CD8-positive, alpha-beta memory T cell (primary cell): ENCODE results near the gene CYLD. TPM values are rescaled to one million over a fixed set of nuclear protein-coding genes. Genes with fewer than 3 reads are reported as not detected.

ENCODE experiments used
- CTCF ChIA-PET: fragments of 350-600 bp; sonication (Branson Sonifier 250); formaldehyde crosslinking; loops from one replicate; lab custom pipeline; 2021; ENCODE audit warnings: antibody characterized with exemption; lab: Charles Lee
- POLR2A ChIA-PET: fragments of 350-600 bp; sonication (Branson Sonifier 250); formaldehyde crosslinking; loops from one replicate; lab custom pipeline; 2021; ENCODE audit warnings: antibody characterized with exemption; lab: Charles Lee
- DNase-seq, 5 donors: peaks; one replicate each; pipeline versions ENCODE4 v3.0.0 to v3.0.0-alpha.2; 2020 to 2022; ENCODE audit warnings: mixed read lengths in 1 of 5
- H3K27ac ChIP-seq: one replicate; pipeline ENCODE4 v1.7.0; 2013; ENCODE audit warnings: low read depth, mild to moderate bottlenecking, low read length, moderate library complexity
- H3K27me3 ChIP-seq: 2 replicates; pipeline ENCODE4 v1.7.0; 2013; ENCODE audit warnings: low read length, mild to moderate bottlenecking; ENCODE audit not compliant: insufficient read depth, poor library complexity, severe bottlenecking
- H3K36me3 ChIP-seq: 2 replicates; pipeline ENCODE4 v1.7.0; 2013; ENCODE audit warnings: mild to moderate bottlenecking, low read length, moderate library complexity; ENCODE audit not compliant: insufficient read depth
- H3K4me1 ChIP-seq: 2 replicates; pipeline ENCODE4 v1.7.0; 2013; ENCODE audit warnings: mild to moderate bottlenecking, low read length, moderate library complexity; ENCODE audit not compliant: insufficient read depth
- H3K4me3 ChIP-seq: 2 replicates; pipeline ENCODE4 v1.7.0; 2013; ENCODE audit warnings: mild to moderate bottlenecking, low read length
- H3K9me3 ChIP-seq: 2 replicates; pipeline ENCODE4 v1.7.0; 2013; ENCODE audit warnings: mild to moderate bottlenecking, low read length
- H3K27ac Mint-ChIP-seq, 8 donors: one replicate each; pipeline ENCODE4 v1.8.0; 2020 to 2021; ENCODE audit warnings: mixed read lengths in 8 of 8, mild to moderate bottlenecking in 6 of 8, inconsistent platforms in 3 of 8, moderate library complexity in 3 of 8
- H3K27me3 Mint-ChIP-seq, 2 donors: one replicate each; pipeline ENCODE4 v1.8.0; 2020 to 2021; ENCODE audit warnings: mixed read lengths in 2 of 2, mild to moderate bottlenecking in 1 of 2, moderate library complexity in 1 of 2
- H3K36me3 Mint-ChIP-seq, 3 donors: one replicate each; pipeline ENCODE4 v1.8.0; 2020 to 2021; ENCODE audit warnings: mixed read lengths in 3 of 3, inconsistent platforms in 1 of 3, mild to moderate bottlenecking in 1 of 3
- H3K4me1 Mint-ChIP-seq, 3 donors: one replicate each; pipeline ENCODE4 v1.8.0; 2020 to 2021; ENCODE audit warnings: mixed read lengths in 3 of 3, inconsistent platforms in 1 of 3, mild to moderate bottlenecking in 1 of 3
- H3K4me3 Mint-ChIP-seq, 7 donors: one replicate each; pipeline ENCODE4 v1.8.0; 2020 to 2021; ENCODE audit warnings: mixed read lengths in 7 of 7, mild to moderate bottlenecking in 6 of 7, moderate library complexity in 4 of 7, inconsistent platforms in 2 of 7
- H3K9me3 Mint-ChIP-seq, 5 donors: one replicate each; pipeline ENCODE4 v1.8.0; 2020 to 2022; ENCODE audit warnings: mixed read lengths in 5 of 5, mild to moderate bottlenecking in 3 of 5, moderate library complexity in 2 of 5, inconsistent platforms in 1 of 5
- polyA plus RNA-seq: library from polyadenylated mRNA; unstranded; fragments of 300-500 nt; fragmentation: Illumina TruSeq; gene quantifications from one replicate; pipeline ENCODE4 v1.2.3, GENCODE V29; 2021
- total RNA-seq, 2 experiments: library from RNA; stranded (reverse); gene quantifications; one replicate each; pipeline ENCODE4 v1.2.3, GENCODE V29; 2021

The CYLD gene
- total and polyA plus RNA-seq, 3 experiments from 2014 or later, result 105 to 152 (median 144) TPM

DNA sequence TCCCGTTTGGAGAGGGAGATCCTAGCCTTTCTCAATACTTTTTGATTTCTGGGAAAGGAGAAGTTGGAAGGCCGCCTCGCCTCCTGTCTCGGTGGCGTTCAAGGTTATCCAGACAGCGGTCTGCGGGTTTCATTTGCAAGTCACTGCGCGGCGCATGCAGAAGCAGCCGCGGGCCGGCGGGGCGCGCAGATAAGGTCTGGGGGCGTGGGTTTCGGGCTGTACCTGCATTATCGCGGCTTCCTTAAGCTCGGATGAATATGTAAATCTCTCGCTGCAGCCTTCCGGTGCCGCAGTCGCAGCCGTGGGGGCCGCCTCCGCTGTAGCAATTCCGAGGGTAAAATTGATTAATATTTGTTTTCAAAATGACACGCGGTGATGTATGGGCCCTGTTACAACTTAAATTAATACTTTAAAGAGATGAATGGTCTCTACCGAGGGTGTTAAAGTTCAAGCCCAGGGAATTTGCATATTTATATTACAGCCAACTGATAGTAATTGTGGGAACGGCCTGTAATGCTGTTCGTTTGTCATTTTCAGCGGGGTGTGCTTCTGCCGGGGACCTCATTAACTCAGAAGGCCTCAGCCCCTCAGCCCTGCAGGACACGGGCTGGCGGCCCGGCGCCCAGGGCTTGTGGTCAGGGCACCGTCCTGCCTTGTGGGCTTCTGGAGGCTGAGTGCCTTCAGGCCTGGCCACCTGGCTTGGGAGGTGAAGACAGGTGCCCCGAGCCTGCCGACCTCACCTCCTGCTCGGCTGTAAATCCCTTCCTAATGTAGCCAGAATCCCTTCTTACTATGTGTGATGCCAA is 99.4 kb downstream of the CYLD start:
- Mint-ChIP-seq H3K27ac (peak overlapping the region in 4 of 8 donors; percentile 16 to 70 (median 54)), H3K4me1 (peaks cover 11 to 18% (median 16%) of the 10 kb centered on the region in 3 donors), H3K4me3 (peak overlapping the region; percentile 57 to 92 (median 83)), H3K9me3 (no peaks in the 10 kb centered on the region), H3K36me3 (no peaks in the 10 kb centered on the region), H3K27me3 (peaks cover 8 to 28% of the 10 kb centered on the region in 2 donors)
- POLR2A ChIA-PET, result no interaction called here
- Histone ChIP-seq H3K4me3 (peak overlapping the region; percentile 54), H3K27me3 (no peaks in the 10 kb centered on the region), H3K4me1 (peaks cover 7% of the 10 kb centered on the region), H3K9me3 (no peaks in the 10 kb centered on the region), H3K36me3 (no peaks in the 10 kb centered on the region), H3K27ac (peak overlapping the region; percentile 28)
- CTCF ChIA-PET, result interaction anchor here (1.3 to 1.5 kb wide), 2 partner anchors 11 to 35 kb away, joined by 3 to 4 read pairs; no protein-coding TSS in a partner anchor
- peak in 3 of 5 donors; percentile 6 to 25 (median 20) for DNase-seq

- Mint-ChIP-seq H3K27me3 (peaks cover 8 to 24% of the 10 kb centered on the region in 2 donors), H3K27ac (peak overlapping the region in 1 of 8 donors; percentile 51), H3K4me1 (peaks cover 11 to 18% (median 16%) of the 10 kb centered on the region in 3 donors), H3K4me3 (peak overlapping the region in 5 of 7 donors; percentile 38 to 86 (median 80)), H3K36me3 (no peaks in the 10 kb centered on the region), H3K9me3 (no peaks in the 10 kb centered on the region)
- no peak overlapping the region for H3K4me3 ChIP-seq
- CTCF ChIA-PET, result no interaction called here
- H3K27me3 ChIP-seq, result no peaks in the 10 kb centered on the region
- DNase-seq, result no peak
- no peaks in the 10 kb centered on the region for H3K36me3 ChIP-seq
- no peak overlapping the region for H3K27ac ChIP-seq
- peaks cover 7% of the 10 kb centered on the region for H3K4me1 ChIP-seq
- no peaks in the 10 kb centered on the region for H3K9me3 ChIP-seq
- POLR2A ChIA-PET, result no interaction called here
These were observed 100.2 kb downstream of the CYLD start for GRCh38 chr16:50842013-50842505.

- ChIA-PET POLR2A (no interaction called here), CTCF (no interaction called here)
- Mint-ChIP-seq H3K4me1 (peaks cover 11 to 18% (median 16%) of the 10 kb centered on the region in 3 donors), H3K4me3 (peak overlapping the region in 5 of 7 donors; percentile 16 to 38 (median 31)), H3K27me3 (peaks cover 8 to 24% of the 10 kb centered on the region in 2 donors), H3K27ac (peak overlapping the region in 2 of 8 donors; percentile 24 to 74), H3K9me3 (no peaks in the 10 kb centered on the region), H3K36me3 (no peaks in the 10 kb centered on the region)
- H3K27ac ChIP-seq, result no peak overlapping the region
- no peak overlapping the region for H3K4me3 ChIP-seq
- no peaks in the 10 kb centered on the region for H3K9me3 ChIP-seq
- no peak for DNase-seq
- H3K4me1 ChIP-seq, result peaks cover 7% of the 10 kb centered on the region
- H3K36me3 ChIP-seq, result no peaks in the 10 kb centered on the region
- H3K27me3 ChIP-seq, result no peaks in the 10 kb centered on the region
These were observed 100.7 kb downstream of the CYLD start for GRCh38 chr16:50842589-50842988.

GRCh38 chr16:50844840-50845239 is 103.0 kb downstream of the CYLD start:
- Mint-ChIP-seq H3K36me3 (no peaks in the 10 kb centered on the region), H3K9me3 (no peaks in the 10 kb centered on the region), H3K4me1 (peaks cover 11 to 18% (median 16%) of the 10 kb centered on the region in 3 donors), H3K27me3 (peaks cover 10 to 27% of the 10 kb centered on the region in 2 donors), H3K27ac (no peak overlapping the region), H3K4me3 (no peak overlapping the region)
- peaks cover 7% of the 10 kb centered on the region for H3K4me1 ChIP-seq
- no peaks in the 10 kb centered on the region for H3K36me3 ChIP-seq
- H3K9me3 ChIP-seq, result no peaks in the 10 kb centered on the region
- H3K4me3 ChIP-seq, result no peak overlapping the region
- H3K27me3 ChIP-seq, result no peaks in the 10 kb centered on the region
- H3K27ac ChIP-seq, result no peak overlapping the region
- no peak for DNase-seq
- POLR2A ChIA-PET, result interaction anchor here (0.5 kb wide), 1 partner anchor 13 kb away, joined by 3 read pairs; no protein-coding TSS in a partner anchor
- CTCF ChIA-PET, result no interaction called here

GRCh38 chr16:50845296-50845695 is 103.4 kb downstream of the CYLD start:
- no peak overlapping the region for H3K27ac Mint-ChIP-seq
- Histone ChIP-seq H3K9me3 (no peaks in the 10 kb centered on the region), H3K27ac (no peak overlapping the region), H3K4me1 (peaks cover 7% of the 10 kb centered on the region), H3K4me3 (no peak overlapping the region), H3K27me3 (no peaks in the 10 kb centered on the region), H3K36me3 (no peaks in the 10 kb centered on the region)
- peaks cover 10 to 24% of the 10 kb centered on the region in 2 donors for H3K27me3 Mint-ChIP-seq
- peaks cover 10 to 17% (median 14%) of the 10 kb centered on the region in 3 donors for H3K4me1 Mint-ChIP-seq
- CTCF ChIA-PET, result no interaction called here
- POLR2A ChIA-PET, result no interaction called here
- no peaks in the 10 kb centered on the region for H3K36me3 Mint-ChIP-seq
- DNase-seq, result no peak
- no peaks in the 10 kb centered on the region for H3K9me3 Mint-ChIP-seq
- no peak overlapping the region for H3K4me3 Mint-ChIP-seq

- H3K4me3 ChIP-seq, result no peak overlapping the region
- Mint-ChIP-seq H3K27ac (no peak overlapping the region), H3K9me3 (no peaks in the 10 kb centered on the region), H3K27me3 (peaks cover 9 to 22% of the 10 kb centered on the region in 2 donors), H3K4me1 (peaks cover 0 to 4% (median 2%) of the 10 kb centered on the region in 3 donors), H3K36me3 (no peaks in the 10 kb centered on the region), H3K4me3 (no peak overlapping the region)
- DNase-seq, result no peak
- H3K27me3 ChIP-seq, result no peaks in the 10 kb centered on the region
- H3K9me3 ChIP-seq, result no peaks in the 10 kb centered on the region
- H3K27ac ChIP-seq, result no peak overlapping the region
- CTCF ChIA-PET, result no interaction called here
- H3K36me3 ChIP-seq, result no peaks in the 10 kb centered on the region
- H3K4me1 ChIP-seq, result no peaks in the 10 kb centered on the region
- POLR2A ChIA-PET, result no interaction called here
These were observed 104.6 kb downstream of the CYLD start for GRCh38 chr16:50846511-50846910.

DNA sequence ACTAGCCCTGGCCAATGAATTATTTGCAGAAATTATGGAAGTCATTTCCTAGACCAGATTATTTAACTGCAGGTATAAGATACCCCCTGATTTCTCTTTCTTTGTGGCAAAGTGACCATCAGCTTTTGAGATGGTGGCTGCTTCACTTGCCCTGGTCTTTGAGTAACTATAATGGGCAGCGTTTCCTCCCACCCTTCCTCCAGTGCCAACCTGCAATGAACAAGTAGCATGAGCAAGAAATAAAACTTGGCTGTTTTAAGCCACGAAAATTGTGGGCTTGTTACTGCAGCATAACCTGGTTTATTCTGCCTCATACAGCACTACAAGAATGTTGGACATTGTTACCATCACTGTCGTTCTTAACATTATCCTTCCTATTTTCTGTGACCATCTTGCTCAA is 105.3 kb downstream of the CYLD start:
- DNase-seq, result no peak
- ChIA-PET CTCF (no interaction called here), POLR2A (no interaction called here)
- H3K27ac Mint-ChIP-seq, result no peak overlapping the region
- H3K36me3 Mint-ChIP-seq, result no peaks in the 10 kb centered on the region
- peaks cover 14 to 19% of the 10 kb centered on the region in 2 donors for H3K27me3 Mint-ChIP-seq
- H3K4me1 Mint-ChIP-seq, result no peaks in the 10 kb centered on the region
- Histone ChIP-seq H3K27ac (no peak overlapping the region), H3K4me1 (no peaks in the 10 kb centered on the region), H3K36me3 (no peaks in the 10 kb centered on the region), H3K27me3 (no peaks in the 10 kb centered on the region), H3K9me3 (no peaks in the 10 kb centered on the region), H3K4me3 (no peak overlapping the region)
- H3K9me3 Mint-ChIP-seq, result no peaks in the 10 kb centered on the region
- no peak overlapping the region for H3K4me3 Mint-ChIP-seq
